HepG2 (cell line): ENCODE data around the gene FILIP1. TPM values are rescaled to one million over a fixed set of nuclear protein-coding genes. Genes with fewer than 3 reads are reported as not detected.
A peak's percentile ranks its signal among the peaks of the same experiment; 100 is the strongest.

Experiments
- ATF1 ChIP-seq: IDR thresholded peaks from 2 replicates; pipeline ENCODE4 v1.6.1; 2016; ENCODE audit warnings: mild to moderate bottlenecking, control low read depth
- HNRNPL ChIP-seq: fragments of 200-400 bp; formaldehyde crosslinking; IDR thresholded peaks from 2 replicates; pipeline ENCODE4 v1.6.1; 2017; ENCODE audit warnings: mild to moderate bottlenecking, low read depth, low read length
- JDP2 ChIP-seq: sonication (generic); formaldehyde crosslinking; IDR thresholded peaks from 2 replicates; pipeline ENCODE4 v1.8.1; 2022; ENCODE audit warnings: missing genetic modification reagents, borderline replicate concordance
- MEIS2 ChIP-seq: sonication (generic); formaldehyde crosslinking; IDR thresholded peaks from 2 replicates; pipeline ENCODE4 v1.9.0; 2021; ENCODE audit warnings: mild to moderate bottlenecking, missing genetic modification reagents
- MXD3 ChIP-seq: IDR thresholded peaks from 2 replicates; pipeline ENCODE4 v1.6.1; 2016; ENCODE audit warnings: mild to moderate bottlenecking, missing biosample characterization, missing genetic modification reagents
- NCOR1 ChIP-seq: fragments of 200-600 bp; sonication (generic); IDR thresholded peaks from 2 replicates; pipeline ENCODE4 v1.7.0; 2017; ENCODE audit warnings: antibody characterized with exemption, low read length, borderline replicate concordance
- SCMH1 ChIP-seq: sonication (generic); formaldehyde crosslinking; IDR thresholded peaks from 2 replicates; pipeline ENCODE4 v1.9.0; 2021; ENCODE audit warnings: missing genetic modification reagents, mild to moderate bottlenecking, borderline replicate concordance
- SMAD9 ChIP-seq: sonication (generic); formaldehyde crosslinking; IDR thresholded peaks from 2 replicates; pipeline ENCODE4 v1.5.1; 2020; ENCODE audit warnings: mild to moderate bottlenecking, missing genetic modification reagents
- TFE3 ChIP-seq: IDR thresholded peaks from 2 replicates; pipeline ENCODE4 v1.6.1; 2016
- TRAFD1 ChIP-seq: sonication (generic); formaldehyde crosslinking; IDR thresholded peaks from 2 replicates; pipeline ENCODE4 v1.5.1; 2020; ENCODE audit warnings: missing genetic modification reagents, mild to moderate bottlenecking, borderline replicate concordance
- UBTF ChIP-seq: sonication (generic); formaldehyde crosslinking; IDR thresholded peaks from 2 replicates; pipeline ENCODE4 v1.4.0; 2020; ENCODE audit warnings: mild to moderate bottlenecking, missing genetic modification reagents
- ZBTB3 ChIP-seq: sonication (generic); formaldehyde crosslinking; IDR thresholded peaks from 2 replicates; pipeline ENCODE4 v1.4.0; 2020; ENCODE audit warnings: low read depth, mild to moderate bottlenecking, moderate library complexity, missing genetic modification reagents, borderline replicate concordance
- ZNF382 ChIP-seq: sonication (generic); formaldehyde crosslinking; IDR thresholded peaks from 2 replicates; pipeline ENCODE4 v1.5.0; 2020; ENCODE audit warnings: missing genetic modification reagents, mild to moderate bottlenecking, borderline replicate concordance
- ZNF691 ChIP-seq: sonication (generic); formaldehyde crosslinking; IDR thresholded peaks from 2 replicates; pipeline ENCODE4 v1.4.0; 2020; ENCODE audit warnings: missing genetic modification reagents, low read depth, mild to moderate bottlenecking, borderline replicate concordance
- ZNF747 ChIP-seq: sonication (generic); formaldehyde crosslinking; IDR thresholded peaks from 2 replicates; pipeline ENCODE4 v1.8.1; 2023; ENCODE audit warnings: missing genetic modification reagents, mild to moderate bottlenecking, borderline replicate concordance
- ZNF761 ChIP-seq: sonication (generic); formaldehyde crosslinking; conservative IDR thresholded peaks from 2 replicates; pipeline ENCODE4 v1.4.0; 2020; ENCODE audit warnings: mild to moderate bottlenecking, missing genetic modification reagents
- polyA plus RNA-seq, 8 experiments: library from polyadenylated mRNA; depleted of rRNA in 3 of 8; stranded (reverse) in 7 of 8; unstranded in 1 of 8; fragments of >200 nt; fragmentation: Illumina TruSeq in 4 of 8; extraction: Trizol in 4 of 8; gene quantifications; 2 replicates each; pipeline versions ENCODE4 v1.2.1 to v1.2.3, GENCODE V29; 2011 to 2016; ENCODE audit warnings: low read depth in 4 of 8, missing spikeins in 1 of 8, mixed read lengths in 1 of 8; ENCODE audit not compliant: insufficient read depth in 1 of 8
- total RNA-seq, 5 experiments: library from RNA; depleted of rRNA; stranded (reverse); fragments of >200 nt; fragmentation: Illumina TruSeq; extraction: Trizol; gene quantifications; 2 replicates each; pipeline ENCODE4 v1.2.3, GENCODE V29; 2016; ENCODE audit warnings: low read depth in 1 of 5

Gene FILIP1
- total and polyA plus RNA-seq, 2 of the 13 experiments (the other 11 are each of a cell fraction or from before 2014, with no cell fraction given) = not detected

GRCh38 chr6:75524322-75524972 lies 30.8 kb upstream of the FILIP1 start (continued):
- no peak for TF ChIP-seq TRAFD1
- TF ChIP-seq TFE3 = peak; percentile 59; the same call in 1 of the 2 replicates
- TF ChIP-seq JDP2 = no peak
- TF ChIP-seq SMAD9 (CRISPR knock-in tag) = no peak
- peak; percentile 67; the same call in 1 of the 2 replicates for TF ChIP-seq NCOR1
- TF ChIP-seq ZNF761 = no peak
- TF ChIP-seq ZBTB3 (CRISPR knock-in tag) = no peak
- TF ChIP-seq ZNF747 (CRISPR knock-in tag) = no peak
- TF ChIP-seq HNRNPL = no peak
- no peak for TF ChIP-seq ZNF382 (CRISPR knock-in tag)
- TF ChIP-seq ZNF691 (CRISPR knock-in tag) = no peak
- no peak for TF ChIP-seq MXD3 (CRISPR knock-in tag)
- 0 out of 2 replicates have a peak, but pooled peaks have one; percentile 31 for TF ChIP-seq MEIS2 (CRISPR knock-in tag)
- no peak for TF ChIP-seq ATF1 (CRISPR knock-in tag)
- no peak for TF ChIP-seq UBTF (CRISPR knock-in tag)
- TF ChIP-seq SCMH1 (CRISPR knock-in tag) = no peak
